Measurements from ENCODE around the gene FAM72B.
"Not testable (repeated sequence)": the region's sequence is repeated elsewhere in the genome, so short reads cannot be mapped to it uniquely, and the experiment has no call there.

The FAM72B gene

GRCh38 chr1:121202986-121203385 is 18.8 kb upstream of the FAM72B start:
- H3K4ac ChIP-seq (ENCODE audit: low read depth, low read length); H3K27ac ChIP-seq (ENCODE audit: low read depth, low read length); H2BK12ac ChIP-seq (ENCODE audit: low read length); H3K4me2 ChIP-seq (ENCODE audit: low read length); H3K79me2 ChIP-seq (ENCODE audit: control insufficient read depth, insufficient read depth, low read length, poor library complexity); H3K79me1 ChIP-seq (ENCODE audit: low read length); H3K27me3 ChIP-seq (ENCODE audit: insufficient read depth, low read length); H4K8ac ChIP-seq (ENCODE audit: low read depth, low read length); H2AFZ ChIP-seq (ENCODE audit: insufficient read depth, low read length, poor library complexity); H3K18ac ChIP-seq (ENCODE audit: low read length); H3K36me3 ChIP-seq (ENCODE audit: control insufficient read depth in 1 of 2, insufficient read depth in 2 of 2, low read length in 2 of 2); H2BK5ac ChIP-seq (ENCODE audit: low read depth, low read length, poor library complexity); H3K23ac ChIP-seq (ENCODE audit: low read length); H3K4me3 ChIP-seq (ENCODE audit: low read depth, low read length); H4K12ac ChIP-seq (ENCODE audit: low read depth, low read length); H3K14ac ChIP-seq (ENCODE audit: low read length); H4K91ac ChIP-seq (ENCODE audit: low read depth, low read length); H2AK5ac ChIP-seq (ENCODE audit: low read length); H2BK120ac ChIP-seq (ENCODE audit: insufficient read depth, low read length, poor library complexity); H3K9me3 ChIP-seq (ENCODE audit: insufficient read depth, low read depth, low read length); H3K4me1 ChIP-seq (ENCODE audit: control insufficient read depth in 1 of 2, insufficient read depth in 2 of 2, low read length in 2 of 2); H3K9ac ChIP-seq (ENCODE audit: low read length): not testable (repeated sequence)
- no CpG with 5 or more reads among the region's 3 CpGs for WGBS (ENCODE audit: extremely low coverage, insufficient coverage, insufficient read length)
- peak in 1 of 2 donors; percentile 1 for DNase-seq

GRCh38 chr1:121200985-121201981 is 17.1 kb upstream of the FAM72B start:
- H3K36me3 ChIP-seq (ENCODE audit: control insufficient read depth in 1 of 2, insufficient read depth in 2 of 2, low read length in 2 of 2); H3K4me2 ChIP-seq (ENCODE audit: low read length); H4K91ac ChIP-seq (ENCODE audit: low read depth, low read length); H4K8ac ChIP-seq (ENCODE audit: low read depth, low read length); H2BK120ac ChIP-seq (ENCODE audit: insufficient read depth, low read length, poor library complexity); H3K9me3 ChIP-seq (ENCODE audit: insufficient read depth, low read depth, low read length); H3K18ac ChIP-seq (ENCODE audit: low read length); H3K9ac ChIP-seq (ENCODE audit: low read length); H2AFZ ChIP-seq (ENCODE audit: insufficient read depth, low read length, poor library complexity); H3K79me1 ChIP-seq (ENCODE audit: low read length); H3K27ac ChIP-seq (ENCODE audit: low read depth, low read length); H3K27me3 ChIP-seq (ENCODE audit: insufficient read depth, low read length); H2AK5ac ChIP-seq (ENCODE audit: low read length); H3K23ac ChIP-seq (ENCODE audit: low read length); H3K79me2 ChIP-seq (ENCODE audit: control insufficient read depth, insufficient read depth, low read length, poor library complexity); H3K14ac ChIP-seq (ENCODE audit: low read length); H2BK5ac ChIP-seq (ENCODE audit: low read depth, low read length, poor library complexity); H4K12ac ChIP-seq (ENCODE audit: low read depth, low read length); H3K4me3 ChIP-seq (ENCODE audit: low read depth, low read length); H3K4ac ChIP-seq (ENCODE audit: low read depth, low read length); H3K4me1 ChIP-seq (ENCODE audit: control insufficient read depth in 1 of 2, insufficient read depth in 2 of 2, low read length in 2 of 2); H2BK12ac ChIP-seq (ENCODE audit: low read length): not testable (repeated sequence)
- peak; percentile 55 to 77 for DNase-seq
- no CpG with 5 or more reads among the region's 13 CpGs for WGBS (ENCODE audit: extremely low coverage, insufficient coverage, insufficient read length)

GRCh38 chr1:121200232-121200631 is 16.1 kb upstream of the FAM72B start:
- not testable (repeated sequence) for DNase-seq; H3K4me1 ChIP-seq (ENCODE audit: control insufficient read depth in 1 of 2, insufficient read depth in 2 of 2, low read length in 2 of 2); H2AK5ac ChIP-seq (ENCODE audit: low read length); H4K91ac ChIP-seq (ENCODE audit: low read depth, low read length); H3K23ac ChIP-seq (ENCODE audit: low read length); H2BK12ac ChIP-seq (ENCODE audit: low read length); H3K18ac ChIP-seq (ENCODE audit: low read length); H3K36me3 ChIP-seq (ENCODE audit: control insufficient read depth in 1 of 2, insufficient read depth in 2 of 2, low read length in 2 of 2); H2BK5ac ChIP-seq (ENCODE audit: low read depth, low read length, poor library complexity); H3K79me2 ChIP-seq (ENCODE audit: control insufficient read depth, insufficient read depth, low read length, poor library complexity); H2AFZ ChIP-seq (ENCODE audit: insufficient read depth, low read length, poor library complexity); H3K4me3 ChIP-seq (ENCODE audit: low read depth, low read length); H3K9ac ChIP-seq (ENCODE audit: low read length); H3K27ac ChIP-seq (ENCODE audit: low read depth, low read length); H3K4me2 ChIP-seq (ENCODE audit: low read length); H2BK120ac ChIP-seq (ENCODE audit: insufficient read depth, low read length, poor library complexity); H3K79me1 ChIP-seq (ENCODE audit: low read length); H4K8ac ChIP-seq (ENCODE audit: low read depth, low read length); H3K27me3 ChIP-seq (ENCODE audit: insufficient read depth, low read length); H4K12ac ChIP-seq (ENCODE audit: low read depth, low read length); H3K9me3 ChIP-seq (ENCODE audit: insufficient read depth, low read depth, low read length); H3K4ac ChIP-seq (ENCODE audit: low read depth, low read length); H3K14ac ChIP-seq (ENCODE audit: low read length)
- WGBS (ENCODE audit: extremely low coverage, insufficient coverage, insufficient read length), result no CpG with 5 or more reads among the region's 1 CpG

- H3K4me1 ChIP-seq (ENCODE audit: control insufficient read depth in 1 of 2, insufficient read depth in 2 of 2, low read length in 2 of 2); H3K36me3 ChIP-seq (ENCODE audit: control insufficient read depth in 1 of 2, insufficient read depth in 2 of 2, low read length in 2 of 2); H3K9me3 ChIP-seq (ENCODE audit: insufficient read depth, low read depth, low read length); H3K4me3 ChIP-seq (ENCODE audit: low read depth, low read length); DNase-seq; H3K27ac ChIP-seq (ENCODE audit: low read depth, low read length); H3K79me2 ChIP-seq (ENCODE audit: control insufficient read depth, insufficient read depth, low read length, poor library complexity); H3K79me1 ChIP-seq (ENCODE audit: low read length); H2BK5ac ChIP-seq (ENCODE audit: low read depth, low read length, poor library complexity); H4K91ac ChIP-seq (ENCODE audit: low read depth, low read length); H3K14ac ChIP-seq (ENCODE audit: low read length); H4K12ac ChIP-seq (ENCODE audit: low read depth, low read length); H3K9ac ChIP-seq (ENCODE audit: low read length); H3K18ac ChIP-seq (ENCODE audit: low read length); H2AFZ ChIP-seq (ENCODE audit: insufficient read depth, low read length, poor library complexity); H3K4me2 ChIP-seq (ENCODE audit: low read length); H2BK12ac ChIP-seq (ENCODE audit: low read length); H3K23ac ChIP-seq (ENCODE audit: low read length); H3K4ac ChIP-seq (ENCODE audit: low read depth, low read length); H2BK120ac ChIP-seq (ENCODE audit: insufficient read depth, low read length, poor library complexity); H2AK5ac ChIP-seq (ENCODE audit: low read length); H4K8ac ChIP-seq (ENCODE audit: low read depth, low read length); H3K27me3 ChIP-seq (ENCODE audit: insufficient read depth, low read length): not testable (repeated sequence)
- WGBS (ENCODE audit: extremely low coverage, insufficient coverage, insufficient read length), result no CpG with 5 or more reads among the region's 3 CpGs
These were observed 15.6 kb upstream of the FAM72B start for GRCh38 chr1:121199763-121200162.
